HepG2 (cell line): ENCODE results near the gene PNN. TPM values are rescaled to one million over a fixed set of nuclear protein-coding genes. Genes with fewer than 3 reads are reported as not detected.

Experiments used
- FIP1L1 ChIP-seq: fragments of 200-400 bp; formaldehyde crosslinking; IDR thresholded peaks from 2 replicates; pipeline ENCODE4 v1.6.1; 2018; ENCODE audit warnings: low read depth, mild to moderate bottlenecking, low read length, moderate library complexity, borderline replicate concordance; ENCODE audit not compliant: insufficient read depth
- GPN1 ChIP-seq: sonication (generic); formaldehyde crosslinking; IDR thresholded peaks from 2 replicates; pipeline ENCODE4 v1.5.1; 2020; ENCODE audit warnings: missing genetic modification reagents, borderline replicate concordance
- GTF2F1 ChIP-seq: fragments of 150-350 bp; IDR thresholded peaks from 2 replicates; pipeline ENCODE4 v1.6.1; 2014; ENCODE audit warnings: low read length
- MIER2 ChIP-seq: IDR thresholded peaks from 2 replicates; pipeline ENCODE4 v1.6.1; 2016; ENCODE audit warnings: missing biosample characterization, missing genetic modification reagents
- POGK ChIP-seq: sonication (generic); formaldehyde crosslinking; conservative IDR thresholded peaks from 2 replicates; pipeline ENCODE4 v1.8.0; 2022; ENCODE audit warnings: mild to moderate bottlenecking, moderate library complexity, missing genetic modification reagents
- RAD51 ChIP-seq: fragments of 450-650 bp; IDR thresholded peaks from 2 replicates; pipeline ENCODE4 v1.6.1; 2016; ENCODE audit warnings: borderline replicate concordance
- SKI ChIP-seq: fragments of 450-650 bp; IDR thresholded peaks from one replicate; pipeline ENCODE4 v1.6.1; 2018; ENCODE audit warnings: mild to moderate bottlenecking; ENCODE audit not compliant: partially characterized antibody
- SP5 ChIP-seq: IDR thresholded peaks from 2 replicates; pipeline ENCODE4 v1.6.1; 2016; ENCODE audit warnings: low read depth, borderline replicate concordance
- TBX3 ChIP-seq: fragments of 450-650 bp; IDR thresholded peaks from 2 replicates; pipeline ENCODE4 v1.6.1; 2017; ENCODE audit warnings: antibody characterized with exemption, mild to moderate bottlenecking, inconsistent platforms, borderline replicate concordance
- TRIM24 ChIP-seq: sonication (generic); formaldehyde crosslinking; IDR thresholded peaks from 2 replicates; pipeline ENCODE4 v1.8.0; 2022; ENCODE audit warnings: mild to moderate bottlenecking, missing genetic modification reagents
- ZNF768 ChIP-seq: sonication (generic); formaldehyde crosslinking; IDR thresholded peaks from 2 replicates; pipeline ENCODE4 v1.4.0; 2020; ENCODE audit warnings: missing genetic modification reagents
- ZSCAN25 ChIP-seq: sonication (generic); formaldehyde crosslinking; IDR thresholded peaks from 2 replicates; pipeline ENCODE4 v1.8.0; 2022; ENCODE audit warnings: mild to moderate bottlenecking, missing genetic modification reagents
- polyA plus RNA-seq, 8 experiments: library from polyadenylated mRNA; depleted of rRNA in 3 of 8; stranded (reverse) in 7 of 8; unstranded in 1 of 8; fragments of >200 nt; fragmentation: Illumina TruSeq in 4 of 8; extraction: Trizol in 4 of 8; gene quantifications; 2 replicates each; pipeline versions ENCODE4 v1.2.1 to v1.2.3, GENCODE V29; 2011 to 2016; ENCODE audit warnings: low read depth in 4 of 8, missing spikeins in 1 of 8, mixed read lengths in 1 of 8; ENCODE audit not compliant: insufficient read depth in 1 of 8
- total RNA-seq, 5 experiments: library from RNA; depleted of rRNA; stranded (reverse); fragments of >200 nt; fragmentation: Illumina TruSeq; extraction: Trizol; gene quantifications; 2 replicates each; pipeline ENCODE4 v1.2.3, GENCODE V29; 2016; ENCODE audit warnings: low read depth in 1 of 5
- TF ChIP-seq, protein P1 (sequence below), 2 experiments: sonication (generic) in 1 of 2; formaldehyde crosslinking in 1 of 2; IDR thresholded peaks; 2 replicates each; pipeline versions ENCODE4 v1.4.0 to v1.6.1; 2016 to 2020; ENCODE audit warnings: borderline replicate concordance in 1 of 2, low read depth in 1 of 2, mild to moderate bottlenecking in 1 of 2, missing genetic modification reagents in 1 of 2
- TF ChIP-seq, protein P2 (sequence below): sonication (generic); formaldehyde crosslinking; IDR thresholded peaks from 2 replicates; pipeline ENCODE4 v1.4.0; 2020; ENCODE audit warnings: mild to moderate bottlenecking, missing genetic modification reagents, borderline replicate concordance

Gene PNN
- total and polyA plus RNA-seq, 2 of the 13 experiments (the other 11 are each of a cell fraction or from before 2014, with no cell fraction given): 58.0 to 214 TPM

DNA sequence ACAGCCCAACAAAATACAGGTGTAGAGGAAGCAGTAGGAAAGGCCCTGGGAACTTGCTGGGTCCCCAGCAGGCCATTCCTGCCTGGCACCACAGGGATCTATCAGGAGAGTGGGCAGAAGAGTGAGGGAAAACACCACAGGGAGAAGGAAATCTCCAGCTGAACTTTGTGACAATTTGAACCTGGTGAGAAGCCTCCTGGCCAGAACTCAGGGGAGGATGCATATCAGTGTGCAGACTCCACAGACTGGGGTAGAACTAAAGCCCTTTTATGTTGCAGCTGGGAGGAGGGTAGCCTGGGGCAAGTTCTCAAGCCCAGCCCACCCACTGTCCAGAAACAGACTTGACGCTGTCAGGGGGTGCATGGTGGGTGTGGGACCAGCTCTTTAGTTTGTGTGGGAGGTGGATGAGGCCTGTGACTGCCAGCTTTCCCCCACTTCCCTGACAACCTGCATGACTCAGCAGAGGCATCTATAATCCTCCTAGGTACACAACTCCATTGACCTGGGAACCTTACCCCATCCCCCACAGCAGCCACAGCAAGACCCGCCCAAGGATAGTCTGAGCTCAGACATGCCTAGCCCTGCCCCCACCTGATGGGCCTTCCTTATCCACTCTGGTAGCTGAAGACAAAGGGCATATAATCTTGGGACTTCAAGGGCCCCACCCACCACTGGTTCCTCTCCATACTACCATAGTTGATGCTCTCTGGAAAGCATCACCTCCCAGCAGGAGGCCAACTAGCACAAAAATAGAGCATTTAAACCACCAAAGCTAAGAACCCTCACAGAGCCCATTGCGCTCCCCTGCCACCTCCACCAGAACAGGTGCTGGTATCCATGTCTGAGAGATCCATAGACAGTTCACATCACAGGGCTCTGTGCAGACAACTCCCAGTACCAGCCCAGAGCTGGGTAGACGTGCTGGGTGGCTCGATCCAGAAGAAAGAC lies 28.9 kb downstream of the PNN start (continued):
- TF ChIP-seq POGK (CRISPR knock-in tag) (0 out of 2 replicates have a peak, but pooled peaks have one; percentile 61), TBX3 (no peak), SKI (no peak), ZNF768 (CRISPR knock-in tag) (no peak), TRIM24 (no peak), FIP1L1 (no peak), SP5 (CRISPR knock-in tag) (0 out of 2 replicates have a peak, but pooled peaks have one; percentile 23), ZSCAN25 (CRISPR knock-in tag) (no peak), RAD51 (no peak), GTF2F1 (no peak), GPN1 (CRISPR knock-in tag) (no peak), MIER2 (CRISPR knock-in tag) (no peak)
- TF ChIP-seq, protein P1, sequence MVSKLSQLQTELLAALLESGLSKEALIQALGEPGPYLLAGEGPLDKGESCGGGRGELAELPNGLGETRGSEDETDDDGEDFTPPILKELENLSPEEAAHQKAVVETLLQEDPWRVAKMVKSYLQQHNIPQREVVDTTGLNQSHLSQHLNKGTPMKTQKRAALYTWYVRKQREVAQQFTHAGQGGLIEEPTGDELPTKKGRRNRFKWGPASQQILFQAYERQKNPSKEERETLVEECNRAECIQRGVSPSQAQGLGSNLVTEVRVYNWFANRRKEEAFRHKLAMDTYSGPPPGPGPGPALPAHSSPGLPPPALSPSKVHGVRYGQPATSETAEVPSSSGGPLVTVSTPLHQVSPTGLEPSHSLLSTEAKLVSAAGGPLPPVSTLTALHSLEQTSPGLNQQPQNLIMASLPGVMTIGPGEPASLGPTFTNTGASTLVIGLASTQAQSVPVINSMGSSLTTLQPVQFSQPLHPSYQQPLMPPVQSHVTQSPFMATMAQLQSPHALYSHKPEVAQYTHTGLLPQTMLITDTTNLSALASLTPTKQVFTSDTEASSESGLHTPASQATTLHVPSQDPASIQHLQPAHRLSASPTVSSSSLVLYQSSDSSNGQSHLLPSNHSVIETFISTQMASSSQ (IDR thresholded peaks at IDR 0.05; ENCODE audit: low read depth): no peak
- TF ChIP-seq, protein P1 (CRISPR knock-in tag; IDR thresholded peaks at IDR 0.05; ENCODE audit: borderline replicate concordance): no peak
- TF ChIP-seq, protein P2, sequence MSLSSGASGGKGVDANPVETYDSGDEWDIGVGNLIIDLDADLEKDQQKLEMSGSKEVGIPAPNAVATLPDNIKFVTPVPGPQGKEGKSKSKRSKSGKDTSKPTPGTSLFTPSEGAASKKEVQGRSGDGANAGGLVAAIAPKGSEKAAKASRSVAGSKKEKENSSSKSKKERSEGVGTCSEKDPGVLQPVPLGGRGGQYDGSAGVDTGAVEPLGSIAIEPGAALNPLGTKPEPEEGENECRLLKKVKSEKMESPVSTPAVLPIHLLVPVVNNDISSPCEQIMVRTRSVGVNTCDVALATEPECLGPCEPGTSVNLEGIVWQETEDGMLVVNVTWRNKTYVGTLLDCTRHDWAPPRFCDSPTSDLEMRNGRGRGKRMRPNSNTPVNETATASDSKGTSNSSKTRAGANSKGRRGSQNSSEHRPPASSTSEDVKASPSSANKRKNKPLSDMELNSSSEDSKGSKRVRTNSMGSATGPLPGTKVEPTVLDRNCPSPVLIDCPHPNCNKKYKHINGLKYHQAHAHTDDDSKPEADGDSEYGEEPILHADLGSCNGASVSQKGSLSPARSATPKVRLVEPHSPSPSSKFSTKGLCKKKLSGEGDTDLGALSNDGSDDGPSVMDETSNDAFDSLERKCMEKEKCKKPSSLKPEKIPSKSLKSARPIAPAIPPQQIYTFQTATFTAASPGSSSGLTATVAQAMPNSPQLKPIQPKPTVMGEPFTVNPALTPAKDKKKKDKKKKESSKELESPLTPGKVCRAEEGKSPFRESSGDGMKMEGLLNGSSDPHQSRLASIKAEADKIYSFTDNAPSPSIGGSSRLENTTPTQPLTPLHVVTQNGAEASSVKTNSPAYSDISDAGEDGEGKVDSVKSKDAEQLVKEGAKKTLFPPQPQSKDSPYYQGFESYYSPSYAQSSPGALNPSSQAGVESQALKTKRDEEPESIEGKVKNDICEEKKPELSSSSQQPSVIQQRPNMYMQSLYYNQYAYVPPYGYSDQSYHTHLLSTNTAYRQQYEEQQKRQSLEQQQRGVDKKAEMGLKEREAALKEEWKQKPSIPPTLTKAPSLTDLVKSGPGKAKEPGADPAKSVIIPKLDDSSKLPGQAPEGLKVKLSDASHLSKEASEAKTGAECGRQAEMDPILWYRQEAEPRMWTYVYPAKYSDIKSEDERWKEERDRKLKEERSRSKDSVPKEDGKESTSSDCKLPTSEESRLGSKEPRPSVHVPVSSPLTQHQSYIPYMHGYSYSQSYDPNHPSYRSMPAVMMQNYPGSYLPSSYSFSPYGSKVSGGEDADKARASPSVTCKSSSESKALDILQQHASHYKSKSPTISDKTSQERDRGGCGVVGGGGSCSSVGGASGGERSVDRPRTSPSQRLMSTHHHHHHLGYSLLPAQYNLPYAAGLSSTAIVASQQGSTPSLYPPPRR (CRISPR knock-in tag): no peak
